HG03565 (cell line): ENCODE measurements around the gene ABTB1.
"Not testable (repeated sequence)": the region's sequence is repeated elsewhere in the genome, so short reads cannot be mapped to it uniquely, and the experiment has no call there.

ENCODE experiments used
- ATAC-seq: cut with Tn5 transposase; IDR thresholded peaks from one replicate; pipeline ENCODE4 v1.9.1; 2021; ENCODE audit warnings: mild to moderate bottlenecking, moderate library complexity; ENCODE audit not compliant: unreplicated experiment

ABTB1 gene

GRCh38 chr3:127671523-127672428, 976 bp upstream of the ABTB1 start:
- peak; percentile 11 for ATAC-seq

DNA sequence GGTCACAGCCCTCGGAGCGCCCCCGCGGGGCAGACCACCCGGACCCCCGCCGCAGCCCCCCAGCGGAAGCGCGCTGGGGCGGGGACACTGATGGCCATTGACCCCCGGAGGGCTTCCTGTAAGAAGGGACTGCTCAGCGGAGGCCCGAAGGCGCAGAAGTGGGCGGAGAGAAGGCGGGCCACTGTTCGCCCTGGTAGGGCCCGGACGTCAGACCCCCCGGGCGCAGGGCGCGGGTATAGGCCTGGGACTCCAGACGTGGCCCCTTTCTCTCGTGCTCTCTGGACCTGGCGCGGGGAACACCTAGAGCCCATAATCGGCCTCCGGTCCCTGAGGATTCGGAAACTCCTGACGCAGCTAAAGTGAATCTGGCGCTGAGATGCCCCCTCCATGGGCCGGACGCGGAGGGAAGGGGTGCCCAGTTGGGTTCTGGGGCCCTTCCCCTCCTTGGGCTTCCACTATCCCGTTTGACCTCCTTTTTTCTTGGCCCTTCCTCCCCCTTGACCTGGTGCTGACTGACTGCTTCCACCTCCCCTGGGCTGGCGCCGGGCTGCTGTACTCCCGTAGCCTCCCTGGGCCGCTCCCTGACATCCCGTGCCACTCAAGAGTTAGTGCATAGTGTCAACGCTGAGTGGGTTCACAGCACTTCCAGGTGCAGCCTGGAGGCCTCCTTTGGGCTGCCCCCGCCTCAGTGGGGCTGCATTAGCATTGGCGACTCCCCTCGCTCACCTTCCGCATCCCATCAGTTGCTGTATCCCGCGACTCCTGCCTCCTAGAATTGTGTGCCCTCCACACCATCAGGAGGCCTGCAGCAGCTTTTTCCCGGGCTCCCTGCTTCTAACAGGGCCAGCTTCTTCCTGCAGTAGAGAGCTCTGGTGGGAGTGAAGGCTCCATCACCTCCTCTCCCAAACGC, 694 bp downstream of the ABTB1 start:
- ATAC-seq, result peak; percentile 19

DNA sequence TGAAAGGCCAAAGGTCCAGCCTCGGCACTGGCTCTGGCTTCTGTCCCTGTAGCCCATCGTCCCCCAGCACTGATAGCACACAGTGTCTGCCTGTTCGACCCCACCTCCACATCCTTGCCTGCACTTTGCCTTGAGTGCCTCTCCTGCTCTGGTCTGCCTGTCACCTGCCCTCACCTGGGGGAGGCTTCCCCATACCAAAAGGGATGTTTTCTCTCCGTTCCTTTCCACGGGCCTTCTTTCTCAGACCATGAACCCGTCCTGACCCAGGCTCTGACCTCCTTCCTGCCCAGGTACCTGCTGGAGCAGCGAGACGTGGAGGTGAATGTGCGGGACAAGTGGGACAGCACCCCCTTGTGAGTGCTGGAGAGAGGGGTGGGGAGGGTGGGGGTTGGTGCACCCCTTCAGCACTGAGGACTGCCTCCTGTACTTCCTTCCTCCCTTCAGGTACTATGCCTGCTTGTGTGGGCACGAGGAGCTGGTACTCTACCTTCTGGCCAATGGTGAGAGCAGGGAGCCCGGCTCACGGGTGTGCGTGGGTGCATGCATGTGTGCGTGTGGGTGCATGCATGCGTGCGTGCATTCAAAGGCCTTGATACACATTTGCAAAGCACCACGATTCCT, 1.5 kb downstream of the ABTB1 start:
- ATAC-seq, result no peak

DNA sequence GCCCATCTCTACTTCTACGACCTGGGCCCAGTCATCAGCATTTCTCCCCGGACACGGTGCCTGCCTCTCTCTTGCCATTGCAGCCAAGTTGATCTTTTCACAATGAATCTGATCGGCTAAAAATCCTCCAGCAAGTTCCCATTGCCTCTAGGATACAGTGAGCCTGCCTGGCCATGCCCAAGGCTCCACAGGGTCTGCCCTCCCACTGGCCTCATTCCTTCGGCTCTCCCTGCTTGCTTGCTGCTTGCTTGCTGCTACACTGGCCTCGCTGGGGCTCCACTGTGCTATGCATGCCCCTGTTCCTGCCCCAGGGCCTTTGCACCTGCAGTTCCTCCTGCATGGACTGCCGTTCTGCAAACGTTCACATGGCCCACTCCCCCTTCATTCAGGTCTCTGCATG, 2.0 kb downstream of the ABTB1 start:
- ATAC-seq, result no peak

DNA sequence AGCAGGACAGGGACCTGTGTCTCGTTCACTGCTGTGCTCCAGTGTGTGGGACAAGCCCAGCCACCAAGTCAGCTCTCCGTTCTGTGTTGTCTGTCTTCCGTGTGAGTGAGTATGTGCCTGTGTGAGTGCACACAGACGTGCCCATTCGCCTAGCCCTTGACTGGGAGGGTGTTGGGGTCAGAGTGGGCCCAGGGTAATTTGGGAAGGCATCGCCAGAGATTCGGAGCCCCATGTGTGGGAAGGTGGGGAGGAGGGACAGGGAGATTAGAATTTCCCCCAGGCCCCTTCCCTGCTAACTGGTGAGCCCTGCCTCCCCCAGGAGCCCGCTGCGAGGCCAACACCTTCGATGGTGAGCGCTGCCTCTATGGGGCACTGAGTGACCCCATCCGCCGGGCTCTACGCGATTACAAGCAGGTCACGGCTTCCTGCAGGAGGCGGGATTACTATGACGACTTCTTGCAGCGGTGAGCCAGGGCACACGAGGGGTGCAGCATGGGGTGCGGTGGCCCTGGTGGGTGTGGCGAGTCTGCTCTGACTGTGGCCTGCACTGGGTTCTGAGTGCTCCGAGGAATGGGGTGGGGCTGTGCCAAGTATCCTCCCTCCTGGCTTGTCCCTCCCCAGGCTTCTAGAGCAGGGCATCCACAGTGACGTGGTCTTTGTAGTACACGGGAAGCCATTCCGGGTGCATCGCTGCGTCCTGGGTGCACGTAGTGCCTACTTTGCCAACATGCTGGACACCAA, 3.1 kb downstream of the ABTB1 start:
- no peak for ATAC-seq

- no peak for ATAC-seq
These were observed 3.7 kb downstream of the ABTB1 start for GRCh38 chr3:127676456-127676855.

DNA sequence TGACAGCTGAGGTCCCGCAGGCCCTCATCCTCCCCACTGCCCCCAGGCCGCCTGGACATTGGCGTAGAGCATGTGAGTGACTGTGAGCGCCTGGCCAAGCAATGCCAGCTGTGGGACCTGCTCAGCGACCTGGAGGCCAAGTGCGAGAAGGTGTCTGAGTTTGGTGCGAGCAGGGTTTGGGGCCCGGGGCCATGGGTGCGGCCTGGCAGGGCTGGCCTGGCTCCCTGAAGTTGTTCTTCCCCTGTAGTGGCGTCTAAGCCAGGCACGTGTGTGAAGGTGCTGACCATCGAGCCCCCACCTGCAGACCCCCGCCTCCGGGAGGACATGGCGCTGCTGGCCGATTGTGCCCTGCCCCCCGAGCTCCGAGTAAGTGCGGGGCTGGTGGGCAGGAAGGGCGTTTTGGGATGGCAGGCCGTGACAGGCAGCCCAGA, 4.2 kb downstream of the ABTB1 start:
- ATAC-seq, result no peak

DNA sequence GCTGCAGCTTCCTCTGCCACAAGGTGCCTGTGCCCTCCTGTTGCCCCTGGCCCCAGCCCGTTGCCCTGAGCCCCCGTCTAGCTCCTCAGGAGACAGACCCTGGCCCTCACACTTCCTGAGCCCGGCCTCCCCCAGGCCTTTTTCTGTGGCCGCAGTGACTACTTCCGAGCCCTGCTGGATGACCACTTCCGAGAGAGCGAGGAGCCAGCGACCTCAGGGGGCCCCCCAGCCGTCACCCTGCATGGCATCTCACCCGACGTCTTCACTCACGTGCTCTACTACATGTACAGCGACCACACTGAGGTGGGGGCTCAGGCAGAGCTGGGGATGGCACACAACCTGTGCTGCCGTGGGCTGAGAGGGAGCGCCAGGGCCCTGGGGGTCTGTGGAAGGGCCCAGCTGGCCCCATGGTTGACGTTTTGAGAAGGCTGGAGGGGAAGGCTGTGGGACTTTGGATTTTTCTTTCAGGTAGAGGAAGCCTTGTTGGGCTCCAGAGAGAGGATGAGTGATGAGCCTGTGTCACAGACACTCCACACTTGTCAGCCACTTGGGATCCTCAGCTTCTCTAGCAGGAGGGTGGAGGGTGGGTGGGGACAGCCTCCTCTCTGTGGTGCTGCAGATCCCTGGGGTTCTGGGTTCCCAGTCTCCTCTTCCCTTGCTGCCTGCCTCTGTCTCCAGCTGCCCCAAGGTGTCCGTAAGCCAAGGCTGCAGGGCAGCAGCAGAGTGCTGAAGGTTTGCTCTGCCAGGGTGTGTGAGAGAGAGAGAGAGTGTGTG, 5.0 kb downstream of the ABTB1 start:
- ATAC-seq, result no peak

DNA sequence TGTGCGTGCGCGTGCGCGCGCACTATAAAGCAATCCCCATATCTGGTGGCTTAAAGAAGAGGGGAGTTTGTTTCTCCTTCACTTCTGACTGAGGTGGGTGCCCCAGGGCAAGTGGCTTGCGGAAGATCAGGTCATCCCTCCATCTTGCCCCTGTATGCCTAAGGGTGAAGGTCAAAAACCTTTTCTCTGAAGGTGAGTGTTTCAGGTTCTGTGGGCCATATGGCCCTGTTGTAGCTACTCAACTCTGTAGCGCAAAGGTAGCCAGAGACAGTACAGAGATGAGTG, 5.5 kb downstream of the ABTB1 start:
- ATAC-seq, result no peak

GRCh38 chr3:127678611-127679533, 6.1 kb downstream of the ABTB1 start:
- ATAC-seq, result no peak

DNA sequence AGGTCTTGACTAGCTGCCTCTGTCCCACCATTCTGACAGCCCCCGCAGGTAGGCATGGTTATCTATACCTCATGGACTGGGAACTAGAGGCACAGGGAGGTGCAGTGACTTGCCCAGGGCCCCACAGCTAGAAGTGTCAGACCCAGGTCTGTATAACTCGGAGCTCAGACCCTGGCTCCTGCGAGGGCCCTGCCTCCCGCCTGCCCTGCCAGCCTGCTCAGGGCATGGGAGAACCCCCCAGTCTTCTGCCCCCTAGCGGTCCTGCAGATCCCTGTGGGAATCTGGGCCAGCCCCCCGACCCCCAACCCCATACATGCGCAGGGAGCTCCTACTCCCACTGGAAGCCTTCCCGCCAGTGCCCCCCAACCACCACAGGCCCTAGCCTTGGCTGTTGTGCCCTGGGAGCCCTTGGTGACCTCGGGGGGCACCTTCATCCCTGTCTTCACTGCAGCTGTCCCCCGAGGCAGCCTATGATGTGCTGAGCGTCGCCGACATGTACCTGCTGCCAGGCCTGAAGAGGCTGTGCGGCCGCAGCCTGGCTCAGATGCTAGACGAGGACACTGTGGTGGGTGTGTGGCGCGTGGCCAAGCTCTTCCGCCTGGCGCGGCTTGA, 6.9 kb downstream of the ABTB1 start:
- ATAC-seq, result no peak

- ATAC-seq, result no peak
These were observed 7.5 kb downstream of the ABTB1 start for GRCh38 chr3:127680146-127680661.

- ATAC-seq, result no peak
These were observed 8.1 kb downstream of the ABTB1 start for GRCh38 chr3:127680798-127681221.

- ATAC-seq, result not testable (repeated sequence)
These were observed 9.4 kb downstream of the ABTB1 start for GRCh38 chr3:127682175-127682554.

DNA sequence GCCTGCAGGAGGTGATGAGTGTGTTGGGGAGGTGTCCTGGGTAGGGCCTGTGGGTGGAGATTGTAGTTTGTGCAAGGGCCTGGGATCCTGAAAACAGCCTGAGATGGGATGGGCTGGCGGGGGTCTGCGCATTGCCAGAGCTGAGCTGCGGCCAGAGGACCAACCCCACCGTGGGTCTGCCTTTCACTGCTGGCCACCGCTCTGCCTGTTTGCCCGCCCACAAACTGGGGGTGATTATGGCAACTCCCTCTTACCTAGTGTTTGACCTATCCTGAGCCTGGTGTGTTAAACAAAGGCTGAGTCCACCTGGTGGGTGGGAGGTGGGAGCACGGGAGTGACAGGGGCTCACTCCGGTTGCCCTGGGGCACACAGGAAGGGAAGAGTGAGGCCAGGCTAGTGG, 9.8 kb downstream of the ABTB1 start:
- ATAC-seq, result no peak

DNA sequence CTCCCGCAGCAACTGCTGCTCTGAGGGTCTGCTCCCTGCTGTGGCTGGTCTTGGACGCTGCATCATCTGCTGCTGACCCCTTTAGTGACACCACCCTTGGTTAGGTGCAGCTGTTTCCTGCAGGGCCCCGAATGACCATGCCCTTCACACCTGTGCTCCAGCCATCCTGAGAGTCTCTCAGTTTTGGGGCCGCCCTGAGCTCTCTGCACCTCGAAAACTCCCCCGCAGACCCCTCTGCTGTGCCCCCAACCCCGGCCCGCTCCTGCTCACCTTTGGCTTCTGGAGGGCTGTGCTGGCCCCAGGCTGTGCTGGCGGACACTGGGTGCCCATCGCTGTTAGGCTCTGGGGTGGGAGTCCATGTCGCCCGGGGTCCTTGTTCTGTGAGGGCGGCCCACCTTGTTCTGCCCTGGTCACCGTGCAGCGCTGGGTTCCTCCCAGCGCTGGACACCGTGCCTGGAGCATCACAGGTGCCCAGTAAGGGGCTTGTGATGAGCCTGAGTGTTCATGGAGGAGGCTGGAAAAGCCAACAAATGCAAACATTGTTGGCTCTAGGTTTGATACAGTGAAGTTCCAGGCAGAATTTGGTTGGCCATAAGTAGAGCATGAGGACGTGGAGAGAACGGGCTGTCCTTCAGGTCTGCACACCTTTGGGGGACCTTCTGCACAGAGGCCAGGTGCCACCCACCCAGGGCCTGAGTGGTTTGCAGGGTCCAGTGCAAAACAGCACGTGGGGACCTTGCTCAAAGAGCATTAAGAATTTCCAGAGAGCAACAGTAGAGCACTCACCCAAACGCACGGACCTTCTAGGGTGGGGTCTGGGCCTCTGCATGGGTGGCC, 12.3 kb downstream of the ABTB1 start:
- ATAC-seq, result no peak

DNA sequence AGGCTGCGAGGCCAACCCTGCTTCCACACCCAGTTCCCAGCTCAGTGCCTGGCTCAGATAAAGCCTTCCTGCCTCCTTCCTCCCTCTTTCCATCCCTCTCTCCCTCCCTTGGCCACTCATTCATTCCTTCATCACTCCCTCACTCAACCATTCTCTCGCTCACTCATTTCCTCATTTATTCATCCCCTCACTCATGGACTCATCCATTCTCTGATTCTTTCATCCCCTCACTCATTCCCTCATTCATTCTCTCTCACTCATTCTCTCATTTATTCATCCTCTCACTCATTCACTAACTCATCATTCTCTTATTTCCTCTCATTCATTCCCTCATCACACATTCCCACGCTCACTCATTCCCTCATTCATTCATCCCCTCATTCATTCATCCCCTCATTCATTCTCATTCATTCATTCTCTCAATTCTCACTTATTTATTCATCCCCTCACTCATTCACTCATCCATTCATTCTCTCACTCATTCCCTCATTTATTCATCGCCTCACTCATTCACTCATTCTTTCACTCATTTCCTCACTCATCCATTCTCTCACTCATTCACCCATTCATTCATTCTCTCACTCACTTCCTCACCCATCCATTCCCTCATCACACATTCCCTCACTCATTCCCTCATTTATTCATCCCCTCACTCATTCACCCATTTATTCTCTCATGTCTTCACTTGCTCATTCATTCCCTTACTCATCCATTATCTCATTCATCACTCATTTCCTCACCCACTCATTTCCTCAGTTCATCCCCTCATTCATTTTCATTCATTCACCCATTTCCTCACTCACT, 13.2 kb downstream of the ABTB1 start:
- no peak for ATAC-seq
